ENCODE data around the gene HIRA.
"Not testable (repeated sequence)": the region's sequence is repeated elsewhere in the genome, so short reads cannot be mapped to it uniquely, and the experiment has no call there.

Gene HIRA

DNA sequence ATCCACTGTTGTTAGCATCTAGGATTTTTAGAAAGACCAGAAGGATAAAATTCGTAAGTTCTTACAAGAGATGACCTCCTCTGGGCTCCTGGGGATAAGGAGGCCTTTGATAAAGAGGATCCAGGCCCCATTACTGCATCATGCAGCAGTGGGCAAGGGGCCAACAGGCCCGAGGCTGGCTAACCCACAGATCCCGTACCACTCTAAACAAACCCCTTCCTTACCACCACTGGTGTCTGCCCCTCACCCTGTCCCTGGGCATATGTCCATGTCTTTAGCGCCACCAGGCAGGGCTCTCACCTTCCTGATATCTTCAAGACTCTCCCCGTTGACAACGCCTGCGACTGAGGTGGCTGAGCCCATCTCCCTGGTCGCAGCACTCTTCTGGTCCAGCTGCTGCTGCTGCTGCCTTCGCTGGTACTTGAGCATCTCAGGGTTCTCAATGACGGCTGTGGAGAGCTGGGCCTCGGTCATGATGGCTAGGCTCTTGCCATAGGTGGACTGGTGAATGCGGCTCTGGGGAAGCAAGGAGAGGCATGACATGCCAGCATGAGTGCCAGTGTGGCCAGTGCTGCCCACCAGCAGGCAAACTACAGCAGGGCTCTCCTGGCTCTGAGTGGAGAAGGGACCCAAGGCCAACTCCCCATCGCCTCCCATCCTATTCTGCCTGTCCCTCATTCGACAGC lies 46.2 kb downstream of the HIRA start:
- DNase-seq (ENCODE audit: low read depth in 1 of 2, low spot score in 1 of 2) = no peak

DNA sequence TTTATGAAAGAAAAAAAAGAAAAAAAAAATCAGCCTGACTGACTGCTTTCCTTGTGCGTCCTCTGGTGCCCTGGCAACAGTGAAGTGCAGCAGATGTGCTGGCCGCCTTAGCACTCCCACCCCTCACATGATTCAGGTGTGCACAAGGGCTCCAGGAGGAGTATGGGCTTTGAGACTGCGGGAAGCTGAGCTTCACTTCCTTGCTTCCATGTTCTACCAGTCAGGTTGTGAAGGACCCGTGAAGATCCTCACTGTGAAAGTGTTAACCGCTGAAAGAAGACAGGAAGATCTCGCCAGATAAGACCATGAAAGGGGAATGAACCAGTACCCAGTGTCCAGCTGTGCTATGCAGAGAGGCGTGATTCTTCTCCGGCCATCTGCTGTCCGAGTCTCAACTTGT lies 48.2 kb downstream of the HIRA start:
- DNase-seq (ENCODE audit: low read depth in 1 of 2, low spot score in 1 of 2) = no peak

DNA sequence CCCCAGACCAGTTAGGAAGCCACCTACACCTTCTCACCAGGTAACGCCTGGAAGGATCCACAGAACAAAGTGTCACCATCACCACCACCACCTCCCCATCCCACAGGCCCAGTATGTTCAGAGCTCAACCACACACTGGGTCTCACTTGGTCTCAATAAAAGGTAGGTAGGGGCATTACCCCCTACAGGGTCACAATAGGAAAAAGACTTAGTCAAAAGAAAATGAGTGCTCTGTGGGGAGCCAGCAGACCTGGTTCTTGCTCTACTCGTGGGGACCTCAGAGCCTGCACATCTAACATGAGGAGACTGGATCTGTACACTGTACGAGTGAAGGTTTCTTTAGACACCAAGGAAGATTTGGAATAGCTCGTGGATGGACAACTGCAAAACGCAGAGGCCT lies 49.3 kb downstream of the HIRA start:
- DNase-seq (ENCODE audit: low read depth in 1 of 2, low spot score in 1 of 2) = no peak

DNA sequence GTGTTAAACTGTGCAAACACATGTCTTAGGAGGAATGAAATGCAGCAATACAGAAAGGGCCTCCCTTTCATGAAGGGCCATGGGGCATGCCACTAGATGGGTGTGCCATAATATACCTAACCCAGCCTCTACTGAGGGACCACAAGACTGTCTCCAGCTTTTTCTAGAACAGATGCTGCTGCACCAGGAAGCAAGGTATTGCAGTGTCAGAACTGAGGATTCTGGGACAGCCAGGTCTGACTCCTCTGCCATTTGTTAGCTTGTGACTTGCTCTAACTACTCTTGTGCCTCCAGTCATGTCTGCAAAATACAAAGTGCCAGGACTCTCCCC lies 53.2 kb downstream of the HIRA start:
- no peak for DNase-seq (ENCODE audit: low read depth in 1 of 2, low spot score in 1 of 2)

DNA sequence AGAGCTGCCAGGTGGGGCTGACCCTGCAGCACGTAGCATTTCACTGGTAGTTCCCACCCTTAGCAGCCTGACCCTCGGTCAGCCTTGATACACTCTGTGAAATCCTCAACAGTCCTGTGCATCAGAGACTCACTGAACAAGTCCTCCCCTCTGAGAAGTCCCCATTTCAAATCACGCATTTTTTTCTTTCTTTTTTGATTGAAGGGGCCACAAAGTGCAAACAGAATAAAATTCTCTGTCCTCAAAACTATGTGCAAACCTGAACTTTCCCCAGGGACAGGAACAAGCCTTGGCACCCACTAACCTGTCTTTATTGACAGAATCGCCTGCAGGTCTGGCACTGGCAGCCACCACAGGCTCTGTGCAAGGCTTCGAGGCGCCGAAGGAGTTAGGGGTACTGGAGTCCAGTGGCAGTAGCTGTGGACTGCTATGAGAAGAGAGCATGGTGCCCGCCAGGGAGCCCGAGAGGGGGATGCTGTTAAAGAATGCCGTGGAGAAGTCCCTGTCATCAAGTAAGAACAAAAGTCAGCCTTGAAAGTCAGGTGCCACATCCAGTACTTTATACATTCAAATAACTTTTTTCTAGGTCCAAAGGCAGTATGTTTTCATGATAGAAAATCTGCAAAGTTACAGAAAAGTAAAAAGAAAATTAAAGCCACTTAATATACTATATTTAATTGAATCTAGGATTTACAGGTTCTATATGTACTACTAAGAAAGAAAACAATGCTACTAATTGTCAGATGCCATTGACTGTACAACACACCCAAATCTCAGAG lies 53.8 kb downstream of the HIRA start:
- DNase-seq (ENCODE audit: low read depth in 1 of 2, low spot score in 1 of 2) = no peak

DNA sequence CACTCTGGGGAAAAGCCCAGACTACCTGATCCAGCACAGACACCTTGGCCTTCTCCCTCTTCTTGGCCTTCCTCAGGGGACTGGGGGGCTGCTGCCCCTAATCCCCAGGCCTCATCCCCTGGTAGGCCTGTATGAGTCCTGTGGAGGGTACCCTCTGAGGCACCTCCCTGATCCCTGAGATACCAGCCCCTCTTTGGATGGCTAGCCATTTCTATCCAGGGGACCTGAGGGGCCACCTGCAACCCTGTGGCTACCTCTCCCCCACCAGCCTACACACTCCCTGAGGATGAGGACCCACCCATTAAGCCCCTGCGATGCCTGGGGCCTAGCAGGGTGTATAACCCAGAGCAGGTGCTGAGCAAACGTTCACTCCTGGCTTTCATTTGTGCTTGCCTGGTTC lies 54.6 kb downstream of the HIRA start:
- DNase-seq (ENCODE audit: low read depth in 1 of 2, low spot score in 1 of 2) = no peak

DNA sequence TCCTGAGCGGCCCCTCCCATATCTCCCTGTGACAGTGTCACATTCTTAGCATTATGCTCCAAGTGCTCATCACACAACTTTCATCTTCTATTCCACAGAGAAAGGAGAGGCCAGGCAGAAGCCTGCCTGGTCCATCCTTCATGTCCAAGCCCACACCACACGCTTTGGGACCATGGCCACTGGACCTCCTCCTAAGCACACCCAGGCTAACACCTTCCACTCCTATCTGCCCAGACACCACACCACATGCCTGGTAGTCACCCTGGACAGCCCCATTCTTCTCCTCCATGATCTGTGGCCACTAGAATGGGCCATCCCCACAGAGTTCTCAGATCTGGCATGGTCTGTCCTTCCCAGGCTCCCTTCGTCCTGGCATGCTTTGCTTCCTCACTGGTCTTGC lies 55.3 kb downstream of the HIRA start:
- DNase-seq (ENCODE audit: low read depth in 1 of 2, low spot score in 1 of 2) = no peak

DNA sequence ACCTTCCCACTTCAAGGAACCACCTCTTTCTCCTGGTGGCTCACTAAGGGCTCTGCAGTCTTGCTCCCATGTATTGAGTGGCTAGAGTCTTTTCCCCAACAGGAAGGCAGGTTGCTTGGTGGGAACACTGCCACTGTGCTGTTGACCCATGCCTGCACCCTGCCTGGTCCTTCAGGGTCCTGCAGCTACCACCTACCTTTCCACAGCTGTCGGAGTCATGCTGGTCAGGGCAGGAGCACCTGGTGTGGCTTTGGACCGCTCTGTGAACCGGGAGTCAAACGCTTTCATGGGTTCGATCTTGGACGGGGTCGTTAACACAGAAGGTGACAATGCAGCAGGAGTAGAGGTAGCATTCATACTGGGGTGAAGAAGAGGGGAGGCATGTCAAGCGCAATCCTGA lies 56.1 kb downstream of the HIRA start:
- DNase-seq (ENCODE audit: low read depth in 1 of 2, low spot score in 1 of 2) = no peak

DNA sequence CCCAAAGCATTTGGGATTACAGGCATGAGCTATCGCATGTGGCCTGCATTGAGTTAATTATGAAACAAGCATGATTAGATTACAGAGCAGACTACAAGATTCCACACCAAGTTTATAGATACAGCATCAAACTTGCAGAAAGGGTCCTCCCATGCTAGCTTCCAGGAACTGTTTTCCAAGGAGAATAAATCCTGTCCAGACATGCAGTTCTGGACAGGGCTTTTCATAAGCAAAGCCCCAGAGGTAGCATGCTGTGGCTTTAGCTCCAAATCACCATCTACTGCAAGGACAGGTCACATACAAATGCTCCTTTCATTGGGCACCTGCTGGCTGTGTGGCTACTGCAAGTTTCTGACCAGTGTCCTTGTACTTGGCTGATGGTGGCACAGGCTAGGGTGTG lies 57.1 kb downstream of the HIRA start:
- no peak for DNase-seq (ENCODE audit: low read depth in 1 of 2, low spot score in 1 of 2)

DNA sequence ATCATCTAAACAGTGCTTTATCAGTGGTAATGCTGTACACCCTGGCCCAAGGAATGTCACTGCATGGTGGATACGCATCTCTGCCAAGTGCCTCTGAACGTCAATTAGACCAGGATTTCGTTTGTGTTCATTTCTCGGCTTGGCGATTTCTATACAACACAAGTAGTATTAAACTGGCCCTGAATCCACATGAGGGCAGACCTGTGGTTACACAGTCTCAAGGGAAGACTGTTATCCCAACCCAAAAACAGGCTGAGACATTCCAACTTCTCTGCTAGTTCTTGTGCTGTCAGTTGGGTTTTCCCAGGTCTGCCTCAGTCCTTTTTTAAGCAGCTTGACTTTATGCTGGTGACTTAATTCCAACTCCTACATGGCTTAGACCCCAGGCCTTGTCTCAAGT lies 58.1 kb downstream of the HIRA start:
- DNase-seq (ENCODE audit: low read depth in 1 of 2, low spot score in 1 of 2) = no peak

DNA sequence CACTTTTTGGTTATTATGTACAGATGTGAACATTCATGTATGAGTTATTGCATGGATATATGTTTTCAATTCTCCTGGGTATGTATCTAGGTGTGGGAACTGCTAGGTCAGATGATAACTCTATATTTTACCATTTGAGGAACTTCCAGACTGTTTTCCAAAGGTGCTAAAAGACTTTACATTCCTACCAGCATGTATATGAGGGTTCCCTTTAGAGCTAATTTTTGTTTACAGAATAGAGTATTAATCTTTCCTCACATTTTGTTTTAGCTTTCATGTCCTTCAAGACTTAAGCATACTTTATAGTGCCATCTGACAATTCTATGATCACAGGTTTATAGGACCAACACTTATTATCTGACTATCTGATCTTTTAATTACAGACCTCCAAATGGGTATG lies 59.6 kb downstream of the HIRA start:
- DNase-seq (ENCODE audit: low read depth in 1 of 2, low spot score in 1 of 2) = no peak

DNA sequence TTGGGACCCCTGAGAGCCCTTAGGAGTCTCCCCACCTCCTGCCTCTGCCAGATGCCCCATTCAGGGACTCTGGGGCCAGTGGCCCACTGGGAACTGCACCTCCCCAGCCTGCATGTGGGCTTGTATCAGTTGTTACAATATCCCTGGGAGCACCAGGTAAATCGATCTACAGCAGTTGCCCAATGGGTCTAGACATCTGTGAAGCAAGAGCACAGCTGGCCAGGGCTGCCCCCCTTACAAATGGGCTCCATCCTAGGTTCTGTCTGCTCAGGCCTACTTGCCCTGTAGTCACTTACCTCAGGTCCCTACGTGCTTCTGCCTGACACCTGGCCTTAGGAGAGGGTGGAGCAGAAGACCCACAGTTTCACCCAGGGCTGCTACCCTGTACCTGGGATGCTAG lies 62.7 kb downstream of the HIRA start:
- DNase-seq (ENCODE audit: low read depth in 1 of 2, low spot score in 1 of 2) = no peak

DNA sequence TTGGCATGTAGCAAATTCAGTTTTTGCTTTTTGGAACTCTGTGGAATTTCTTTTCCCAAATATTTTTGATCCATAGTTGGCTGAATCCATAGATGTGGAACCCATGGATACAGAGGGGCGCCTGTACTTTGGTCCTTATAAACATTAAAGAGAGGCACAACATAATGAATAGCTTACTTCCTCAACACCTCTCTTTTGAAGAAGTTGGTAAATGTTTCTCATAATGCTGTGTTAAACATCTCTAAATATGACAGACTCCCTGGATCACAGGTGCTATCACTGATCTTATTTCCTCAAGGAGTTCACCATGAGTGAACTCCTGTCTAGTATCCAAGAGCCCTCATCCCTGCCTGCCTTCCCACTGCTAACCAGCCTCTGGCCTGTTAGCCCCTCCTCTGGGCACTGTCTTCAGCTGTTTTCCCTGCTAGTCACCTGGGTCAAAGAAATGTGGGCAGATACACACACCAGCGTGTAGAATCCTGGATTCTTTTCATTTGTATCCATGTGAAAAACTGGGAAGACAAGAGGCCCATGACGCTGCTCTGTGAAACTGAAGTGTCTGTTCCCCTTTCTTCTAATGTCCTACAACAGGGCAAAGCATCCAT lies 63.7 kb downstream of the HIRA start:
- DNase-seq (ENCODE audit: low read depth in 1 of 2, low spot score in 1 of 2) = no peak

DNA sequence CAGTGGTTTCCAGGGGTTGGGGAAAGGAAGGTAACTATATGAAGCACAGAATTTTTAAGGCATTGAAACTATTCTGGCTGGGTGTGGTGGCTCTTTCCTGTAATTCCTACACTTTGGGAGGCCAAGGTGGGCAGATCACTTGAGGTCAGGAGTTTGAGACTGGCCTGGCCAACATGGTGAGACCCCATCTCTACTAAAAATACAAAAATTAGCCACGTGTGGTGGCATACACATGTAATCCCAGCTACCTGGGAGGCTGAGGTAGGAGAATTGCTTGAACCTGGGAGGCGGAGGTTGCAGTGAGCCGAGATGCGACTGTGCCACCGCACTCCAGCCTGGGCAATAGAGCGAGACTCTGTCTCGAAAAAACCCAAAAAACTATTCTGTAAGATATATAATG lies 68.0 kb downstream of the HIRA start:
- DNase-seq (ENCODE audit: low read depth in 1 of 2, low spot score in 1 of 2) = not testable (repeated sequence)

DNA sequence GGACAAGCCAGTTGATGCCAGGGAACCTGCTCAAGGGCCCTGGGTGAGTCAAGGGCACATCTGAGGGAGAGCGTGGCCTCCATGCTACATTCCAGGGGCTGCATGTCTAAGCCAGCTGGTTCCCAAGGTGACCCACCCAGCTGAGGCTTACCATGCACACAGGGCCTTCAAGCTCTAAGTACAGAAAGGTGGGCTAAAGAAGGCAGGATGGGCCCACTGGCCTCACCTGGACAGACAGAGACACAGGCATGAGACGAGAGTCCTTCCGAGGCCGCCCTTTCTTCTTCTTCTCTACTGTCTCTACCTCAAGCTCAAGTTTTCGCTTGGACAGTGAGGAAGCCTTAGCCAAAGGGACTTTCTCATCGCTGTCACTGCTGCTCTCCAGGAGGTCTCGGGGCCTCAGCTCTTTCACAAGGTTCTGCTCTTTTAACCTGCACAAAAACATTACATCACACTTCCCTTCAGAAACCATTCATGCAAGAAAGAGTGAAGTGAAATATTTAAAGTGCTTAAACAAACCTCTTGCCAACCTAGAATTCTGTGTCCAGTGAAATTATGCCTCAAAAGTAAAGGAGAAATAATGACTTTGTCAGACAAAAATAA lies 69.9 kb downstream of the HIRA start:
- no peak for DNase-seq (ENCODE audit: low read depth in 1 of 2, low spot score in 1 of 2)

DNA sequence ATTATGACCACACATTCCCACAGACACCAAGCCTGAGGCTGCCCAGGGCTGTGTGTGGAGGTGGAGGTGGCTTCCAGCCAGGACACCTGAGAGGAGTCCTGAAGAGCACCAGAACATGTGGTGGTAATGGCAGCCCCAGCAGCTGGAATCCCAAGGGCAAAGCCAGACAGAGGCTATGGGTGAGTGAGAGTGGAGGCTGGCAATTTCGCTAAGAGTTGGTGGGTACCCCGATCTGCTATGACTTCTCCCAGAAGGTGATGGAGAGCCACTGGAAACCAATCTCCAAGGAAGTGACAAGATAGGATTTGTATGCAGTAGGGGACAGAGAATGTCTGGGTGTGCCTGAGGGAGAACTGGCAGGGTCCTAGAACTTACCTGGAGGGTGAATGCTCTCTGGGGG lies 70.7 kb downstream of the HIRA start:
- no peak for DNase-seq (ENCODE audit: low read depth in 1 of 2, low spot score in 1 of 2)

DNA sequence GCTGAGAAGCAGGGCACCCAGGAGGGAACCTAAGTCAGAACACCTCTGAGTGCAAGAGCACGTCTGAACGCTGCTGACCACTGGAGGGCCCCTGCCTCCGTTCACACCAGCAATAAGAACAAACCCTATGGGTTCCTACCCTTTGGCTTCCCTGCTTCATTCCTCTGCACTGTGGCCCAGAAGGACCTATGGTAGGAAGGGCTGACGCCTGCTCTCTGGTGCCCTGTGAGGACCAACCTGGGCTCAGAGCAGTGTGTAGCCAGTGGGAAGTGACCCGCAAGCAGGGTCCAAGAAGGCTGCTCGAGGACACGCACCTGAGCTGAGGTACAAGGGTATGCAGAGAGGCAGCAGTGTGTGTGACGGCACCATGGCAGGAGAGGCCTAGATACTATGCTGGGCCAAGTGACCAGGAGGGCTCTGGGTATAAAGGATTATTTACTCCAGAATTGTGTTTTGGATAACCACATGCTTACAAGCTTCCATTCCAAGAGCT lies 71.2 kb downstream of the HIRA start:
- DNase-seq (ENCODE audit: low read depth in 1 of 2, low spot score in 1 of 2) = no peak

DNA sequence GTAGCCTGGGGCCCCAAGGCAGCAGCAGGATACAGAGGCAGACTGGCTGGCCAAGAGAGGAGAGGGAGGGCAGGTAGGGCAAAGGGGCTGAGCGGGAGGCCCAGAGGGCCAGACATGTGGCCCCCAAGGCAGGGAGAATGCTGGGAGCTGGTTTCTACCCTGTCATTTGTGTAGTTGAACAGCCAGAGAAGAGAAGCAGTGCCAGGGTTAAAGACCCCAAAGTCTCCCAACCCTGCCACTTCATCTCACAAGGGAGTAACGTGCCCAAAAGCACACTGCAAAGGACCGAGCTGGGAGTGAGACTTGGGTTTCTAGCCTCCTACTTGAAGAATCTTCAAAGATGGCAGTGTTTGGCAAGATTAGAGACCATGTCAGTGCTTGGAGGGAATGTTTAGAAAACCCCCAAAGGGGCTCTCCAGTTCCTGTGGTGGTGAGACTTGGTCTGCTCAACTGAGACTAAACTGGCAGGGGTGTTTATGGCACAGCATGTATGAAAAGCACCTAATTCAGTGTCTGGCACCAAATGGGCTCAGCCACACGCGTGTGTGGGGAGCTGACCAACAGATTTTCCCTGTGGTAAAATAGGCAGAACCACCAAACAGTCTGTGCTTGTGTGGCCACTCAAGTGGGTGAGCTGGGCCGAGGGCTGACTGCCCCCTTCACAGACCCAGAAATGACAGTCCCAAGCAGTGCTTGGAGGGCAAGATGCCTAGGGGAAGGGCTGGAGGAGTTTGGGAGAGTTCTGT lies 71.8 kb downstream of the HIRA start:
- no peak for DNase-seq (ENCODE audit: low read depth in 1 of 2, low spot score in 1 of 2)

DNA sequence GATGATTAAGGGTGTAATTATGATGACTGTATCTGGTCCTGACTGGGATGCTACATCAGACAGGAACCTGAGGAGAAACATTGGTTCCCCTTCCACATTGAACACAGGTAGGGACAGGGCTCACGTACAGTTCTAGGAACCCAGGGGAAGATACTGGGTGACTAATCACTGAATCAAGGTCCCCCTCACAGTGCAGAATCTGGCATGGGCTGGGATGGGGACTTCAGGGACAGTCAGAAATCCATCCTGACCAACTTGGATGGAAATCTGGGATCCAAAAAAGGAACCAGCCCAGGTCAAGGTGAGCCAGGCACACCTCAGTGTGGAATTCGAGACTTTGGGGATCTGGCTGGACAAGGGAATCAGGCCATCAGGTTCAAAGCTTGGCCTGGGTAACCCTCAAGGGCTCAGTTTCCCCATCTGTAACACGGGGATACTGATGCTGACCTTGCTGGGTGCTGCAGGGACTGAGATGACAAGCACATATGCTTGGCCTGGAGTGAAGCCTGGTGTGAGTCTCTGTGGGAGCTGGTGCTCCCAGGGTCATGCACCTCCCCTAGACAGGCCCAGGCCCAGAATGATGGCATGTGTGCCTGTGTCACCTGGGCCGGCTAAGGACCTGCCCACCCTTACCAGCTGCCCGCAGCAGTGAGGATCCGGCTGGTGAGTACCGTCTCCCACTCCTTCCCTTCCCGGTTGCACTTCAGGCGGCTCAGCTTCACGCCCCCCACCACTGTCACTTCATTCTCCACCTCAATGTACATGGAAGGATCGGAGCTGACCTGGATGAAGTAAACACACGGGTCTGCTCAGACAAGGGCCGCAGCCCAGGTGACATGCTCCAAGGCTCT lies 72.6 kb downstream of the HIRA start:
- no peak for DNase-seq (ENCODE audit: low read depth in 1 of 2, low spot score in 1 of 2)

DNA sequence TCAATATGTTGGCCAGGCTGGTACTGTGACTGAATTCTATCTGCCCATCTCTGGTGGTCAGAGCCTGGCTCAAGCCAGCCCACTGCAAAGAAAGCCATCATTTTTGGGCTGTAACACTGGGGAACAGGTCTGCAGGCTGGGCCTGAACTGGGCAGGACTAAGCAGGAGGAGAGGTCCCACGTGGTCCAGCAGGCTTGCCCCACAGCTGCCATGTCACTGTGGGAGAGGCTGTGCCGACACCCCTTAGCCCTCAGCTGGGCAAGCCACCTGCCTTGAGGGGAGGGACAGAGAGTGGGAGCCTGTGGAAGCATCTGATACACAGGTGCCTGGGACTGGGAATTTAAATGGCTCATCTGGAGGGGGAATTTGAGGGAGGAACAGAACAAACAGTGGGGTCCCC lies 73.3 kb downstream of the HIRA start:
- DNase-seq (ENCODE audit: low read depth in 1 of 2, low spot score in 1 of 2) = no peak
